ENCODE data around the gene ZFHX2.

Gene ZFHX2

DNA sequence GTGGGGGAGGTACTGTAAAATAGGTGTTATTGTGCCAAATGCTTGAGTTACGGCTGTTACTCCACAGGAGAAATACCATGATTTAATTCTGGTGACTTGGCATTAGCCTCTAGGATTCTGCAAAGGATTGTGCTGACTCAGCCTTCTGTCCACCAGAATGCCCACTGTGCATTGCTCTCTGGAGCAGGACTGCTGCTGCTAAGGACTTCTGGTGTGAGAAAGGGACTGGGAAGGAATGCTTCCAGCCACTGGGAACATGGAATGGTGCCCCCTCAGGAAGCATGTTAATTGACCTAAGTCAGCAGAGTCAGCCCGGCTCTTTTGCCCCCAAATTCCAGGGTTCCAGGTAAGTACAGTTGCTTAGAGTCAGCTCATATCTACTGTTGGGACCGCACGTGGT, 32.9 kb downstream of the ZFHX2 start:
- DNase-seq (ENCODE audit: low spot score): no peak

DNA sequence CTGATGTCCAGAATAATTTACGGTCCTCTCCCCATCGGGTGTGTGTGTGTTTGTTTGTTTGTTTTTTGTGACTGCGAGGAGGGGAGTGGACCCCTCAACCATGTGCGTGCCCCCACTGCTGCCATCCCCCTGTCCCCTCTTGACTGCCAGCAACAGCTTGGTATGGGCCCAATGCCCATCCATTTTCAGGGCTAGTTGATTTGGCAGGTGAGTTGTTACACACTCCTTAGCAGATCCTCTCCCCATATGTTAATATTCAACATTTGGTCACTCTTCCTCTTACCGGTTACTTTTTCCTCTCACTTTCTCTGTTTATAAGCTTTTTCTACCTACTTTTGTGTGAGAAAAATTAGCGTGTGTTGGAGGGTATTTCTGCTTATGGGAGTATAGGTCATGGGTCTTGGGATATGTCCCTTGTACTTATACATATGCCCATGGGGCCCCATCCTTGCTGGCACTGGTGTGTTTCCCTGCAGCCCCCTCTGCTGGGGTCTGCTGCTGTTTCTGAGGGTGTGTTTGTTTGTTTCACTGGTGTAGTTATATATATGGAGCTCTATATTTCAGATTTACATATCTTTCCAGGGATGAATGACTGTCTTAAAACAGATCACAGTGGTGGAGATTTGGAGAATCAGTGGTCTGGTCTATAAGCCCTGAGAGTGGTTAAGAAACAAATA, 33.8 kb downstream of the ZFHX2 start:
- no peak for DNase-seq (ENCODE audit: low spot score)

DNA sequence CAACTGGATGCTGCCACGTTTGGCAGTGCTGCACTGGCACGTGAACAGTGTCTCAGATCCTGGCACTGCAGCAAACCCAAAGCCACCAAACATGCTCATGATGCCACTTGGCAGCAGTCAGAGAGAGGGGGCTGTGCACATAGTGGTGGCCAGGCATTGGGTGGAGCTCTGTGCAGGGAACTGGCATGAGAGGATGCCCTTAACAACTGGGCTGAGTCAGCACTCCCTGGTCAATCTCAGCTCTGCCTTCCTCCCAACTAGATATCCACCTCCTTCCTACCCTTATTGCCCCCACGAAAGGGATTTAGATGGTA, 37.0 kb downstream of the ZFHX2 start:
- DNase-seq (ENCODE audit: low spot score): no peak

GRCh38 chr14:23513818-23514643, 37.5 kb downstream of the ZFHX2 start:
- DNase-seq (ENCODE audit: low spot score): no peak

GRCh38 chr14:23513005-23513817, 38.4 kb downstream of the ZFHX2 start:
- DNase-seq (ENCODE audit: low spot score): no peak

DNA sequence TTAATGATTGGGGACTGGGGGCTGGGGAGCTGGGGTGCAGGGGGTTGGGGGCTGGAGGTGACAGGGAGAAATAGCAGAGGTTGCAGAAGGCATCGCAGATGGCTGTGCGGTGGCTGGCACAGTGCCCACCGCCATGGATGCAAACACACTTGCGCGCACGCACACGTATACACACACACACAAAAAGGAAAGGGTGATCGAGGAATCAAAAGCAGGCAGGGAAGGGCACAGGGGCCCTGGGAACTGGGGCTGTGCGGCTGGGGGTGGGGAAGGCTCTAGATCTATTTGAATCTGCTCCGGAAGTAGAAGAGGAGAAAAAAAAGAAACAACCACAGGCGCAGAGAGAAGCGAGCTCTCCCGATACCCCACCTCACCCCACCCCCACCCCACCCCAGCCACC, 39.4 kb downstream of the ZFHX2 start:
- no peak for DNase-seq (ENCODE audit: low spot score)

DNA sequence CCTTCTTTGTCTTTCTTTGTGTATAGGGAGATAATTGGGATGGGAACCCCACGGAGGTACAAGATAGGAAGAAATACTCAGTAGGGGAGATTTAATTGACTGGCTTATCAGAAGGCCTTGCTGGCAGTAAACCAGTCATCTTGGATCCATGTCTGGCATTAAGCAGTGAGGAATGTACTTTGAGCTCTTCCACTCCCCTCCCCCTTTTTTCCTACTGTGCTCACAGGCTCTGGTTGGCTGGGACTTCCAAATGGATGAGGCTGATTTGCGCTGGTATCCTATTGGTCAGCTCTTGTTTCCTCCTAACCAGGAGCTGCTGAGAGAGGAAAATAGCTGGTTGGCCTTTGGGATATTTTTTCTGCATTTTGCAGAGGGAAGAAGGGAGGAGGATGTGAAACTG, 57.3 kb downstream of the ZFHX2 start:
- DNase-seq (ENCODE audit: low spot score): peak; percentile 9

GRCh38 chr14:23492618-23493272, 58.8 kb downstream of the ZFHX2 start:
- no peak for DNase-seq (ENCODE audit: low spot score)

DNA sequence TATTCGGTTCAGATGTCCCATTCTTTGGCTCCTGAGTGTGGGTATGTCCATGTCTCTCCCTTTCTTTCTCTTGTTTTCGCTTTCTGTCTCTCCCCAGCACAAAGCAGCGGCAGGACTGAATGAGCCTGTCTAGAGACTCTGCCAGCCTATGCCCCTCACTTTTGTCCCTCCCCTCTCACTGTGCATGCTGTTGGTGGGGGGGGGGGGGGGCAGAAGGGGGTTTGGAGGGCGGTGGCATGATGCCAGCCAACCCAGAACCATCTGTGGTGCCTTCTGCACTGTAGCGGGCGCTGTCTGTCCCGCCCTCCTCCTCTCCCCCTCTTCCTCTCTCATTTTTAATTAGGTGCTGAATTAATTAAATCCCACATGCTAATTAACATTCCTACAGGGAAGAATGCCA, 64.3 kb downstream of the ZFHX2 start:
- no peak for DNase-seq (ENCODE audit: low spot score)

- DNase-seq (ENCODE audit: low spot score): no peak
These were observed 65.5 kb downstream of the ZFHX2 start for GRCh38 chr14:23486036-23486435.

GRCh38 chr14:23485326-23485725, 66.2 kb downstream of the ZFHX2 start:
- no peak for DNase-seq (ENCODE audit: low spot score)

- no peak for DNase-seq (ENCODE audit: low spot score)
These were observed 68.2 kb downstream of the ZFHX2 start for GRCh38 chr14:23483236-23483854.

GRCh38 chr14:23482823-23483148, 68.8 kb downstream of the ZFHX2 start:
- no peak for DNase-seq (ENCODE audit: low spot score)

DNA sequence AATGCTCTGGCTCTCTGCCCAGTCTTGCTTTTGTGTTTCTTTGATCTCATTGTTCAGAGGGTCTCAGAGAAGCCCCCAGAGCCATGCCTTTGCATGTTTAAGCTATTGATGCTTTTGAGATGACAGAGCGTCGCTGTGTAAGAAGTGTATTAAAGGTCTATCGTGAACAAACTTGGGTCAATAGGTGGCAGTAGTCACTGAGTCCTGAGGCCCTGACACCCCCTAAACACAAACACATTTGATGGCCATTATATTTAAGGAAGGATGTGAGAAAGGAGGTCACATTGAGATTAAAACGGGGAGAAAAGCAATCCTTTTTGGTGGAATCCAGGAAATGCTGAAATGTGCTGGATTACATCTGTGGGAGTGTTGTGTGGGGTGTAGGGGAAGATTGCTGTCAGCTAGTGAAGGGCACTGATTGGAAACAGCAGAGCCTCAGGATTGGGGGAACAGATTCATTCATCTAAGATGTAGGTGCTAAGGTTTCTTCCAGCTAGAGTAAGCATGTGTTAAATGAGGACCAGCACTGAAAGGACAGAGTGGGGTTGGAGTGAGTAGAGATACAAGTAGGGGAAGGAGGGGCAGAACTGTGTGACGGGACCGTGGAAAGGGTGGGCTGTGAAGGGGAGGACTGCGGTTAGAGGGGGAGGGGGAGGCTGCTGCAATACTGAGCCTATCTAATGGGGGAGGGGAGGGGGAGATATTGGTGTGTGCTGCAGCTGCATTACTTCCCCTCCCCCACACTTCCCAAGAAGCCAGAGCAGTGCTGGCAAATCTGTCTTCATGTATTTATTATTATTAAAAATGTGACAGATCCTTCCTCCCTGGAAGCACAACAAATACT, 69.4 kb downstream of the ZFHX2 start:
- DNase-seq (ENCODE audit: low spot score): no peak

DNA sequence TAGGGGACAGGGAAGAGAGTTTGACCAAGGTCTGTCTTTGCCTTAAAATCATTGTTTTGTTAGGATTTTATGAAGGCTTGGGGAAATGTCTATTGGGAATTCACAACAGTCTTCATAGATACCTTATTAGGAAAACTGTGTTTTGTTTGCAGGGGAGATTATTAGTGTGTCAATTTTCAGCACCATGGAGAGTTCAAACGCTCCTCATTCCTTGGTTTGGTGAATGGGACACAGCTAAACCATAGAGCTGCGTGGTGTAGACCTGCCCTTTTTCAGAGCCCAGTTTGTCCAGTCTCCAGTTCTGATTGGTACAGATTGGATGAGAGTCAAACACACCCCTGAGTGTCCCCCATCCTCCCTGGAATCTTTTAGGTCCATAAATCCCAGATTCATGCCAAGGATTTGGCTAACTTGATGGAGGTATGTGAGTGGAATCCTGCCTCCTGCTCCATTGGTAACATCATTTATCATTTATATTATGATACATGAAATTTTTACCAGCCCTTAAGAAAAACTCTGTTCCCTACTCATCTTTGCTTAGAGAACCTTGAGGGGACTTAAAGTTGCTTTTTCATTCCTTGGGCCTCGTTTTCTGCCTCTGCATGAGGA, 70.1 kb downstream of the ZFHX2 start:
- DNase-seq (ENCODE audit: low spot score): no peak

- peak; percentile 63 for DNase-seq (ENCODE audit: low spot score)
These were observed 73.3 kb downstream of the ZFHX2 start for GRCh38 chr14:23478109-23478759.

- no peak for DNase-seq (ENCODE audit: low spot score)
These were observed 80.6 kb downstream of the ZFHX2 start for GRCh38 chr14:23470947-23471346.
